ENCODE results near the gene CRYBB3.

CRYBB3 gene

DNA sequence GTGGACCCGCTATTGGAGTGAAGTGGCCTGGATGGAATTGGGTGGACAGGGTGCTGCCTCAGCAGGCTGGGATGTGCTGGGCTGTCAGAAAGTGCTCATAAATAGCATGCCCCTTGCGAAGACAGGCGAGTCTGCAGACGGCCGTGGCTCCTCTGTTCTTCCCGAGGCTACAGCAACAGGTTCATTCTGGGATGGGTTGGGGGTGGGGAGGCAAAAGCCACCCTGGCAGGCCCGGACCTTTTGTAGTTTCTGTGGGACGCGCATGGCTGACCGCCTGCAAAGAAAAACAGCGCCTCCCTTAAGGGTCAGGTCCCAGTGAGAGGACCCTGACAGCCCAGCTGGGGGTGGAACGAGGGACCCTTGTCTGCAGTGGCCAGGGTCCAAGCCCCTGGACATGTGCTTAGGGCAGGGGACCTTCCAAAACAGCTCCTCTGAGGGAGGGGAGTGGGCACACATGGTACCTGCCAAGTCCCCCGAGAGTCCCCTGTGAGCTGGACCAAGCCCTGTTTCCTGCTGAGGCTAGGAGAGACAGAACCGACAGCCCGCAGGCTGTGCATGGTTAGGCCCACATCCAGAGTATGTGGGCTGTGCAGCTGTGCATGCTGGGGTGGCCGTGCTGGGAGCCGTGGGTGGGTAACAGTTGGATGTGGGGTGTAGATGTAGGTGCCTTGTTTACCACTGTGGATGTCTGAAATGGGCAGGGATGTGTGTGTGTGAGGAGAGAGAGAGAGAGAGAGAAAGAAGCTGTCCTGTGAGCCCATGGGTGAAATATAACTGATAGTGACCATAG, at the start of gene CRYBB3:
Gene CRYBB3, plus strand, starts transcription at position 128 of the 790 bp plus-strand sequence. CDS start 1,539 bp downstream, outside the sequence.
- no peak for DNase-seq (ENCODE audit: low read depth in 2 of 2)

DNA sequence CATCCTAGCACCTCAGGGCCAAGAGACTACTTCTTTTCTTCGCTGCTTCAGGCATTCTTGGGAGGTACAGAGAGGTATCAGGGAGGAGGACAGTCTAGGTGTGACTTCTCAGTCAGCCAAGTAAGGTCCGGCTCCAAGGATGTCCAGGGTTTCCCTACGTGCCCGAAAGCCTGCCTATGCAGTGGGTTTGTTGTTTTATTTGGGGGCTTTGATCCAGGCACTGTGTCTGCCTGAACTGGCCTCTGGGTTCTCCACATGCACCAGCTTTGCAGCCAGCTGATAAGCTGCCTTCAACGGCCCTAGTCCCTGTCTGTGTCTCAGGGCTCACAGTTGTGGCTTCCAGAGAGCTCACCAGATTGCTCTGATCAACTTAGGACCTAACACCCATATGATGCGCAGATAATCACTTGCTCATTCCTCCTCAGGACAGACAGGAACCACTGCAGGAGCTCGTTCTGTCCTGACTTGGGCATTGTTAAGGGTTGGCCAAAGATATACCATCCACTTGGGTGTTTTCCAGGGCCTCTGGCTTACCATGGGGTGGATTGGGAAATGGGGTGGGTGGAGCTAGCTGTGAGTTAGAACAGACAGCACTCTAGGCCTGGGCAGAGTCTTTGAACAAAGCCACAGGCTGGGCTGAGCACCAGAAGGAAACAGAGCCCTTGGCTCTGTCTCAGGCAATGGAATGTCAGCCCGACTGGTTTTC, 45.5 kb upstream of the CRYBB3 start:
- no peak for DNase-seq (ENCODE audit: low read depth in 2 of 2)

DNA sequence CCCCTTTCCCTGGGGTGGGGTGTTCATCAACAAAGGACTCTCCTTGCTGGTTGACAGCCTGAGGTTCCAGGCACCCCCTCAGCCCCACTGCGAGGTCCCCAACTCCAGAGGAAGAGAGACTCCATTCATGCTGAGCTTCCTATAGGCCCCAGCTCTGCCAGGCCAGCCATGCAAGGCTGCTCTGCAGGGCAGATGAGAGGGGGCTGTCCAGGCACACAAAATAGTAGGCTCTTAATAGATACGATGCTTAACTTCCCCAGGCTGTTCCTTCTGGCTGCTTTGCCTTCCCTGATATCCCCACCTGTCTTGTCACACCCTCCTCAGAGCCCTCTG, 45.0 kb upstream of the CRYBB3 start:
- no peak for DNase-seq (ENCODE audit: low read depth in 2 of 2)

- DNase-seq (ENCODE audit: low read depth in 2 of 2): no peak
Observed at GRCh38 chr22:25156736-25157135, 42.9 kb upstream of the CRYBB3 start.

DNA sequence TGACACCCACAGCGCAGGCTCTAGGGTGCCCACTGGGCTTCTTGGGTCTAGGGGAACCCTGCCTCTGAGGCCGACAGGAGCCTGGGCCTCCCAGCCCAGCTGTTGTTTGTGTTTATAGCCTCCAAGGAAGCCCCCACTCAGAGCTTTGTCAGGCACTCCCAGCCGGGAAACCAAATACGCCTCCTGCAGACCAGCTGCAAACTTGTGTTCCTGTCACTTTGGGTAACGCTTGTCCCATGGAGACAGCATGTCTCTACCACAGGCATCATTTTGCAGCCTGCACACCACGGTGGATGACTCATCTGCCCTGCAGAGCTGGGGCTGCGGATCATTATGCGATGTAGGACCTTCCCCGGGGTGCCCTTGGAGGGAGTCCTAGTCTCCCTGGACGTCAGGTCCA, 40.6 kb upstream of the CRYBB3 start:
- no peak for DNase-seq (ENCODE audit: low read depth in 2 of 2)

- DNase-seq (ENCODE audit: low read depth in 2 of 2): no peak
Observed at GRCh38 chr22:25160120-25160996, 39.3 kb upstream of the CRYBB3 start.

- no peak for DNase-seq (ENCODE audit: low read depth in 2 of 2)
Observed at GRCh38 chr22:25161017-25161915, 38.4 kb upstream of the CRYBB3 start.

DNA sequence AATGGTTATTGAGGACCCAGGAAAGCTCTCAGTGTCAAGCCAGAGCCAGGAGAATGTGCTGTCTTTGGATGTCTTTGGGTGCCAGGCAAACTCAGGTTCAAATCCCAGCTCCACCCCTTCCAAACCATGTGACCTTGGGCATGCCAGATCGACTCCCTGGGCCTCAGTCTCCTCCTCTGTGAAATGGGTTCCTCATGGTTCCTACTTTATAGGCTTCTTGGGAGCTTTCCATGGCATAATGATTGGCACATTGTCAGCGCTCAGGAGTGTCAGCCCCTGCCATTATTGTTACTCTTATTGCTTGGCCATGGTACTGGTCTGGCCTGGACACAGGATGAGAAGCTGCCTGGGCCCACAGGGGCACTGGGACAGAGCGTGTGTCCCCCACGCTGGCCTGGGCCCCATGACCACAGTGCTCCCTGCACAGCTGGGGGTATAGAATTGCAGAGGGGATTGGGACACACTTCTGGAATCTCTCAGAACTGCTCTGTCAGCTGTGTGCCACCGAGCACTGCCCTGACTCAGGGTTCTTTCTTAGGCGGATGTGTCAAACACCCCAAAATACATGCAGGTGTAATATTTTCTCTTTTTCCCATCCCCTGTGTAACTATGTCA, 37.6 kb upstream of the CRYBB3 start:
- DNase-seq (ENCODE audit: low read depth in 2 of 2): no peak

GRCh38 chr22:25162561-25162960, 37.1 kb upstream of the CRYBB3 start:
- DNase-seq (ENCODE audit: low read depth in 2 of 2): no peak

DNA sequence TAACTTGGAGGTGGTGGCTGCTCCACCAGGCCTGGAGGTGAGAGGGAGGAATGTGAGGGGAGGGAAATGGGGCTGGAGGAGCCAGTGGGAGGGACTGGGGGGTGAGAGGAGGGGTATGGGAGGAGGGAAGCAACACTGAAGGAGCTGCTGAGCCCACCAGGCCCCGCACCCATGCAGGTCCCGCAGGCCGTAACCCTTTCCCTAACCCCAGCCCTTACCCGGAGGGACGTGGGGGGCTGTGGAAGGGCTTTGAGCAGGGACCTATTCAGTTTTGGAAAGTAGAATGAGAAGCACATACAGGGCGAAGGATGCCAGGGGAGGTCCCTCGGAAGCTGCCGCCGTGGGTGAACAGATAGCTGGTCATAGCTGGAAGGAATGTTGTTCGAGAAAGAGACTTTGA, 33.9 kb upstream of the CRYBB3 start:
- no peak for DNase-seq (ENCODE audit: low read depth in 2 of 2)

GRCh38 chr22:25166266-25167040, 33.2 kb upstream of the CRYBB3 start:
- DNase-seq (ENCODE audit: low read depth in 2 of 2): no peak

- DNase-seq (ENCODE audit: low read depth in 2 of 2): no peak
Observed at GRCh38 chr22:25167082-25167481, 32.6 kb upstream of the CRYBB3 start.

GRCh38 chr22:25167834-25168601, 31.6 kb upstream of the CRYBB3 start:
- DNase-seq (ENCODE audit: low read depth in 2 of 2): no peak

GRCh38 chr22:25169278-25170031, 30.2 kb upstream of the CRYBB3 start:
- no peak for DNase-seq (ENCODE audit: low read depth in 2 of 2)

GRCh38 chr22:25170426-25170980, 29.2 kb upstream of the CRYBB3 start:
- DNase-seq (ENCODE audit: low read depth in 2 of 2): no peak

GRCh38 chr22:25172153-25172552, 27.5 kb upstream of the CRYBB3 start:
- peak; percentile 5 for DNase-seq (ENCODE audit: low read depth in 2 of 2)

- no peak for DNase-seq (ENCODE audit: low read depth in 2 of 2)
Observed at GRCh38 chr22:25174156-25174887, 25.3 kb upstream of the CRYBB3 start.

All from stimulated activated CD4-positive, alpha-beta T cell treated with anti-CD3 and anti-CD28 coated beads, Interleukin-1b, Interleukin-23, amount 100 ng/mL, for 4 hours (primary cell).